ENCODE data around the gene PLXNB2.

PLXNB2 gene

GRCh38 chr22:50282361-50283155, 24.9 kb downstream of the PLXNB2 start:
- H3F3A ChIP-seq (ENCODE audit: insufficient read depth, low read length): no peaks in the 10 kb centered on the region
- H2AFZ ChIP-seq (ENCODE audit: low read length): no peak overlapping the region
- H3K36me3 ChIP-seq (replicated peaks; ENCODE audit: insufficient read depth, low read length): no peaks in the 10 kb centered on the region
- no peaks in the 10 kb centered on the region for H3K27me3 ChIP-seq (replicated peaks; ENCODE audit: insufficient read depth, low read length)
- H3K4me3 ChIP-seq (ENCODE audit: low read length): no peak overlapping the region
- H3K9ac ChIP-seq (ENCODE audit: low read length): no peak overlapping the region
- no peaks in the 10 kb centered on the region for H3K79me2 ChIP-seq (ENCODE audit: low read length)
- H3K4me2 ChIP-seq (ENCODE audit: low read depth, low read length): no peak overlapping the region
- H3K4me1 ChIP-seq (ENCODE audit: low read length): no peaks in the 10 kb centered on the region
- H3K9me3 ChIP-seq (replicated peaks; ENCODE audit: insufficient read depth, low read length): no peaks in the 10 kb centered on the region
- DNase-seq: no peak
- no peaks in the 10 kb centered on the region for H4K20me1 ChIP-seq (ENCODE audit: insufficient read depth, low read length)
- no peak overlapping the region for H3K27ac ChIP-seq (ENCODE audit: low read length)
- H3K9me2 ChIP-seq (replicated peaks; ENCODE audit: insufficient read depth, low read length): no peaks in the 10 kb centered on the region
- TF ChIP-seq CTCF (IDR thresholded peaks at IDR 0.05; ENCODE audit: low read length) (no peak), EZH2phosphoT487 (IDR thresholded peaks at IDR 0.05; ENCODE audit: low read length) (no peak), EZH2 (optimal IDR thresholded peaks at IDR 0.05; ENCODE audit: low read depth, low read length) (no peak)

GRCh38 chr22:50281957-50282356, 25.5 kb downstream of the PLXNB2 start:
- Histone ChIP-seq H3K9ac (ENCODE audit: low read length) (no peak overlapping the region), H3K4me1 (ENCODE audit: low read length) (no peaks in the 10 kb centered on the region), H4K20me1 (ENCODE audit: insufficient read depth, low read length) (no peaks in the 10 kb centered on the region), H3K27me3 (replicated peaks; ENCODE audit: insufficient read depth, low read length) (no peaks in the 10 kb centered on the region), H3K4me3 (ENCODE audit: low read length) (no peak overlapping the region), H3K4me2 (ENCODE audit: low read depth, low read length) (no peak overlapping the region), H2AFZ (ENCODE audit: low read length) (no peak overlapping the region), H3K27ac (ENCODE audit: low read length) (no peak overlapping the region), H3K9me2 (replicated peaks; ENCODE audit: insufficient read depth, low read length) (no peaks in the 10 kb centered on the region), H3F3A (ENCODE audit: insufficient read depth, low read length) (no peaks in the 10 kb centered on the region), H3K36me3 (replicated peaks; ENCODE audit: insufficient read depth, low read length) (no peaks in the 10 kb centered on the region), H3K79me2 (ENCODE audit: low read length) (no peaks in the 10 kb centered on the region), H3K9me3 (replicated peaks; ENCODE audit: insufficient read depth, low read length) (no peaks in the 10 kb centered on the region)
- no peak for DNase-seq
- no peak for TF ChIP-seq CTCF (IDR thresholded peaks at IDR 0.05; ENCODE audit: low read length)
- no peak for TF ChIP-seq EZH2phosphoT487 (IDR thresholded peaks at IDR 0.05; ENCODE audit: low read length)

- no peaks in the 10 kb centered on the region for H3K9me3 ChIP-seq (replicated peaks; ENCODE audit: insufficient read depth, low read length)
- no peak for DNase-seq
- H3K27ac ChIP-seq (ENCODE audit: low read length): no peak overlapping the region
- H3K9me2 ChIP-seq (replicated peaks; ENCODE audit: insufficient read depth, low read length): no peaks in the 10 kb centered on the region
- H3K36me3 ChIP-seq (replicated peaks; ENCODE audit: insufficient read depth, low read length): no peaks in the 10 kb centered on the region
- H2AFZ ChIP-seq (ENCODE audit: low read length): no peak overlapping the region
- H3K79me2 ChIP-seq (ENCODE audit: low read length): no peaks in the 10 kb centered on the region
- no peaks in the 10 kb centered on the region for H3K27me3 ChIP-seq (replicated peaks; ENCODE audit: insufficient read depth, low read length)
- H3K4me1 ChIP-seq (ENCODE audit: low read length): 0 out of 2 replicates have a peak, but pooled peaks cover 4% of the 10 kb centered on the region
- H3F3A ChIP-seq (ENCODE audit: insufficient read depth, low read length): peaks cover 4% of the 10 kb centered on the region; the same call in 1 of the 2 replicates
- no peaks in the 10 kb centered on the region for H4K20me1 ChIP-seq (ENCODE audit: insufficient read depth, low read length)
- H3K4me3 ChIP-seq (ENCODE audit: low read length): no peak overlapping the region
- H3K9ac ChIP-seq (ENCODE audit: low read length): no peak overlapping the region
- TF ChIP-seq EZH2 (optimal IDR thresholded peaks at IDR 0.05; ENCODE audit: low read depth, low read length) (no peak), CTCF (IDR thresholded peaks at IDR 0.05; ENCODE audit: low read length) (no peak), EZH2phosphoT487 (IDR thresholded peaks at IDR 0.05; ENCODE audit: low read length) (no peak)
- H3K4me2 ChIP-seq (ENCODE audit: low read depth, low read length): no peak overlapping the region
These were observed 26.1 kb downstream of the PLXNB2 start for GRCh38 chr22:50281384-50281760.
